HG03196 (cell line): ENCODE measurements around the gene PLA2G12A.

Source experiments
- ATAC-seq: cut with Tn5 transposase; IDR thresholded peaks from one replicate; pipeline ENCODE4 v1.9.1; 2021; ENCODE audit not compliant: unreplicated experiment

Gene PLA2G12A

DNA sequence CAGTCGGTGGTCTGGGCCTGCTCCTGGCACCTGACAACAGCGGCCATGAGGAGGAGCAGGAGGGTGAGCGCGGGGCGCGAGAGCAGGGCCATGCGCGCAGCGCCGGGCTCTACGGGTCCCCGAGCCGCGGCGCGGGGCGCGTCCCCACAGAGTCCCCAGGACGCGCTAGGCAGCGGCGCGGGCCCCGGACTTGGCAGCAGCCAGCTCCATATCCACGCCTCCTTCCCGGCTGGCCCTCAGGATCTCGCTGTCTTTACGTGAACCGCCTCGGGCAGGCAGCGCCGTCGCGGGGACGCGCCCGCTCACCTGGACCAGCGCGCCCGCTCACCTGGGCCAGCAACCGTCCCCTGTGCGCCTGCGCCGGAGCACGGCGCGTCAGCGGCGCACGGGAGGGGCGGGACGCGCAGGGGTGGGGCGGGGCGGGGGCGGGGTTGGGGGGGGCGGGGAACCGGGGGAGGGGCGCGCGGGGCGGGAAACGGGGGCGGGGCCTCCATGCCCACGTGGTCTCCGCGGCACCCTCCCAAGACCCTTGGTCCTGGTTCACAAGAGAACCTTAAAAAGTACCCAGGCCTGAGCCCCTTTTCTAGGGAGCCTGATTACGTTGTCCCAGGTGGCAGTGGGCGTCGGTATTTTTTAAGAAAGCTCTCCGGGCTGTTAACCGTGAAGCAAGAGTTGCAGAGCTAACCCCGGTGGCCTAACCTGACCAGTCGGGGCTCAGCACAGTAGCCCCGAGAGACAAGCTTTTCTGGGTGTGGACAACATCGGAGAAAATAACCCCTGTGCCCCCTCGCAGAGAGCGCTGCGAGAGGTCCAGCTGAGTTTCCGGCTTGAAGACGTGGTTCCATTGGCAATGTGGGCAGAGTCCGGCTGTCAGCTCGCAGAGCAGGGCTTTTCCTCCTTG, at the start of gene PLA2G12A:
PLA2G12A (minus strand) TSS at position 353 of the 901 bp plus-strand sequence; CDS start at position 92, 261 bp downstream.
- peak; percentile 85 for ATAC-seq

- ATAC-seq, result no peak
These were observed 35.0 kb upstream of the PLA2G12A start for GRCh38 chr4:109764789-109765402.

DNA sequence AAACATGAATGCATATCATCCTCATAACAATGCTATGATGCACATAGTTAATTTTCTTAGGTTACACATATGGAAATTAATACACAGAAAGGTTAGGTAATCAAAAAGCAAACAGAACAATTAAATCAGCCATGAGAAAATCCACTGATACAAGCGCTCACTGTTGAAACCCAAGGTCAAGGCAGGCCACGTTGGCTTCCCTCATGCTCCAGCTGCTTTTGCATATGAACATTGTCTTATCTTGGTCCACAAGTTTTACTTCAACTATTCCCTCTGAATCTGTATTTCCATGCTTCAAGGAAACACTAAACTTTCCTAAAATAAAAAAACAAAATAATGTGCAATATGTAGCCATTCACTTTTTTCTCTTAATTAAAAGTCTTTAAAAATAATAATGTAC, 34.5 kb upstream of the PLA2G12A start:
- no peak for ATAC-seq

- no peak for ATAC-seq
These were observed 30.8 kb upstream of the PLA2G12A start for GRCh38 chr4:109760682-109761081.

DNA sequence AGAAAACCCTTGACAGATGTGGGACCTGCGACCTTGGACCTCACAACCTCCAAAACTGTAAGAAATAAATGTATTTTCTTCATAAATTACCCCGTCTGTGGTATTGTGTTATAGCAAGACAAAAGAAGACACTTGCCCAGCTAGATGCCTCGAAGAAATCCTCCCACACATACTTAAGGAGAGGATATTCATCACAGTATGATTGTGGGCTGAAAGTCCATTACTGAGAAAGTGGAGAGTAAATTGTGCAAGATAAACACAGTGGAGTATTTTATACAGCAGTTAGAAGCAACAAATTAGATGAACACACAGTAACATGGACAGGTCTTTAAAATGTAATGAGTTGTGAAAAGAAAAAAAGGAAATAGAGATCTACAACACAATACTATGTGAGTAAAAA, 25.8 kb upstream of the PLA2G12A start:
- no peak for ATAC-seq

- no peak for ATAC-seq
These were observed 24.4 kb upstream of the PLA2G12A start for GRCh38 chr4:109754093-109754857.

DNA sequence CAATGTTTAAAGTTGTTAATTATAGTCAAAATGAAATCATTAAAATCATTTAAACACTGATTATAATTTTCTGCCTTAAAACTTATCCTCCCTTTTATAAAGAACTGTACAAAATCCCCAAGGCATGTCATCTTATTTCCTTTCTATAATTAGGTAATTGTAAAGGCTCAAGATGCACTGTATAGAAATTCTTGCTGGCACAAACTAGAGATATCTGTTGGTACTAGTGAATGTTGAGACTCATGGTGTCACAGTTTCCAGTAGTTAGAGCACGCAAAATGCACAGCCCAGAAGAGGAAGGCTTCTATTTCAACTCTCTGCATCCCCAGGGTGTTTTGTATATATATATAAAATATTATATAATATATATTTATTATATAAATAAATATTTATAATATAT, 22.7 kb upstream of the PLA2G12A start:
- no peak for ATAC-seq

DNA sequence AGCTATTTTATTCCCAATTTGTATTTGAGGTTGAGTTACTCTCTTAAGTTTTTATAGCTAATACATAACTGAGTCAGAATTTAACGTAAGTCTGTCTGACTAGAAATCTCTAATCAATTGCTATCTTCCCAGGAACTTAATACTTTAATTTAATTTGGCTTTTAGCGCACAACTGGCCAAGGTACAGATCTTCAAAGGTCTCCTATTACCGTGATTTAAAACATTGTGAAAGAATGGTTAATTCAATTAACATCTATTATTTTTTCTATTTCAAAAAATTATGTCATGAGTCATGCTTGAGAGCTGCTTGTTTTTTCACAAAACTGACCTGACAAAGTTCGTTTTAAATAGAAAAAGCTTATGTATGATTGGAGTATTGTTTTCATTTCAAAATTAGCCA, 22.0 kb upstream of the PLA2G12A start:
- no peak for ATAC-seq

- no peak for ATAC-seq
These were observed 20.9 kb upstream of the PLA2G12A start for GRCh38 chr4:109750652-109751244.

GRCh38 chr4:109749388-109750082, 19.7 kb upstream of the PLA2G12A start:
- no peak for ATAC-seq

DNA sequence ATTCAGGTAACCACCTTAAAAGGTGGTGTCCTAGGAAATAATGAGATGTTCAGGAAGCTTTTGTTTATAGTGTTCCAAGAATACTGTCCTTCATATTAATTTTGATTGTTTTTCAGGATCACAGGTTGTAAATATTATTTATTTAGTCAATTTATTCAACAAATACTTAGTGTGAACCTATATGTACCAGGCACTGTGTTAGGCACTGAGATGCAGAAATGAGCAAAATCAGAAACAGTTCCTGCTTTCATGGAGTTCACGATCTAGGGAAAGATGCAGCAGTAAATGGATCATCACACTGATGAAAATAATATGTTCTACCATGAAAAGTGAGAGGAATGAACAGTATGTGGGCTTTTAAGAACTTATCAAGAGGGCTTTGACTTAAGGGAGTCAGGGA, 18.2 kb upstream of the PLA2G12A start:
- no peak for ATAC-seq

GRCh38 chr4:109746728-109747127, 16.9 kb upstream of the PLA2G12A start:
- ATAC-seq, result no peak

DNA sequence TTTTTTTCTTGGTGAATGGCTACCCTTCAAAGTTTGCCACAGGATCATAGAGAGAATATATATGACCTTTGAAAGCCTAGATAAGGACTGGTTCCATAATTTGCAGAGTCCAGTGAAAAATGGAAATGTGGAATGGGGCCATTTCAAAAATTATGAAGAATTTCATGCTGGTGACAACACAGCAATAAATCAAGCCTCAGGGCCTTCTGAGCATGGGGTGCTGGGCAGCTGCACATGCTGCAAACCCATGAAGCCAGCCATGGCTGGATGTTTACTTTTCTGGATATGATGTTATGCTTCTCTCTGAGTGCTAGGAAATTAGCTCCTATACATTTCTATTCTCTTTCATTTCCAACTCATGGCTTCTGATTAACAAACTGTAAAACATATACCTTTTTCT, 16.0 kb upstream of the PLA2G12A start:
- no peak for ATAC-seq

DNA sequence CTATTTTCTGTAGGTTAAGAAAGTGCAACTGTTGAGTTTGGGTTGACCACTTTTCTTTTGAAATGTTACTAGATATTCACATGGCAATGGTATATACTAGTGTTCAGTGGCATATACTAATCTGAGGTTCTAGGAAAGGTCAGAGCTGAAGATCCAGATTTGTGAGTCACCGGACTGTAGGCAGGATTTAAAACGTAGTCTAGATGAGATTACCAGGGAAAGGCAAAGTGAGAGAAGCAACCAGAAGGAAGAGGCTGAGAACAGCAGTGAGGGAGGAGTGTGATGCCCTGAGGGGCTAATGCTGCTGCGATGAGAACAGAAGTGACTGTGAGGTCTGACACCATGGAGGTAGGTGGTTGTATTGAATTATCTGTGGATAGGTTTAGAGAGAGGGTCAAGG, 9.7 kb upstream of the PLA2G12A start:
- no peak for ATAC-seq

DNA sequence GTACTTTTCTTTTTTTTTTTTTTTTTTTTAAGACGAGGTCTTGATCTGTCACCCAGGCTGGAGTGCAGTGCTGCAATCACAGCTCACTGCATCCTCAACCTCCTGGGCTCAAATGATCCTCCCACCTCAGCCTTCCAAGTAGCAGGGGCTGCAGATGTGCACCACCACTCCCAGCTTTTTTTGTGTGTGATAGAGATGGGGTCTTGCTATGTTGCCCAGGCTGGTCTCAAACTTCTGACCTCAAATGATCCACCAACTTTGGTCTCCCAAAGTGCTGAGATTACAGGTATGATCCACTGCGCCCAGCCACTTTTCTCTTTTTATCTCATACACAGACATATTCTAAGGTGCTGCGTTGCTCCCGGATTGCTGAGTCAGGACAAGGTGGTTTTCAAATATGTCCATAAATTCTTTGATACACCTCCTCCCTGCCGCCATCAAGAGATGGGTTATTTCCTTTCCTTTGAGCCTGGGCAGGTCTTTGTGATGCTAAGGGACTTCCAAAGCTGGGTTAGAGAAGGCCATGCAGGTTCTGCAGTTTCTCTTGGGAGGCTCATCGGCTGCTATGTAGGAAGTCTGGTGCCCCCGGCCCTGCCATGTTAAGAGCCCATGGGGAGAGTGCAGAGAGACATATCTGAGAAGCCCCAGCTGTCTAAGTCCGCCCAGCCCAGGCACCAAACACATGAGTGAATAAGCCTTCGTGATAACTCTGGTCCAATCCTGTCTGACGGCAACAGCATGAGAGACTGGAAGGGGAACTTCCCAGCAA, 8.4 kb upstream of the PLA2G12A start:
- no peak for ATAC-seq

DNA sequence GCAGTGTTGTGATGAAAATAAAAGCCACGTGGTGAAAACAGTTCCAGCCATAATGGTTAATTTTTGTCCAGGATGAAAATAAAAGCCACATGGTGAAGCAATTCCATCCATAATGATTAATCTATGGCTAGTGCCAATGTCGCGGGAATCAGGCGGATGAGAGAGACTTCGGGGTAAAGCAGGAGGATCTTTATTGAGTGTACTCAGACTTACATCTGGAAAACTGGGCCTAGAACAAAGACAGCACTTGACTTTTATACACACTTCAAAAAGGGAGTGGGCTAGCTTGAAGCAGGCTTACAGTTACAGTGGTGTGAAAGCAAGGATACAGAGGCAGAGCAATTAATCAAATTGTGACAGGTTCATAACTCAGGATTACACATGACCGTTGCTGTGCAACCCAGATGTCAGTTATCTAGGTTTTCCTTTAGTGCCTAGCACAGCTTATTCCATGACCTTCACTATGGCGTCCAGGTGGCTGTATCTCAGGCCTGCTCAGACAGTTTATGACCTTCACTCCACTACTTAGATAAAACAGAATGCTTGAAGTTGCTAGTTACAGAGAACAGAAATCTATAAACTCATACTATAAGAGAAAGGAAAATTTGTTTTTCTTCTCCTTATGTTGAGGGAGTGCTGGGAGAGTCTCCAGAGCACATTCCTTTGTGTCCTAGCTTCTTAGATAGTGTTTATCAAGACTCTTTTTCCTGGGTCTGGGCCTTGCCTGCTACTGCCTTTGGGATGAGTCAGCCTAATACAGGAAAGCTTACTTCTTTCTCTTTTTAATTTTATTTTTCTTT, 5.9 kb upstream of the PLA2G12A start:
- no peak for ATAC-seq

DNA sequence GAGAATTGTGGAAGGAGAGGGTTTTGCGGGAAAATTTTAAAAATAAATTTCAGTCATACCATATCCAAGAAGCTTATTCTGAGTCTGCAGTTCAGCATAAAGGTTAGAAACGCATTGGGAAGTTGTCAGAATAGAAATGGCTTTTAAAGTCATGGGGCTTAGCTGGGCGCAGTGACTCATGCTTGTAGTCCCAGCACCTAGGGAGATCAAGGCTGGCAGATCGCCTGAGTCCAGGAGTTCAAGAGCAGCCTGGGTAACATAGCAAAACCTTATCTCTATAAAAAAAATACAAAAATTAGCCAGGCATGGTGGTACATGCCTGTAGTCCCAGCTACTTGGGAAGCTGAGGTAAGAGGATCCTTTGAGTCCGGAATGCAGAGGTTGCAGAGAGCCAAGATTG, 3.9 kb upstream of the PLA2G12A start:
- no peak for ATAC-seq

GRCh38 chr4:109730619-109731545, 1.0 kb upstream of the PLA2G12A start:
- no peak for ATAC-seq
